Lung (tissue), 12 donors: ENCODE data around the gene AFDN. TPM values are rescaled to one million over a fixed set of nuclear protein-coding genes. Genes with fewer than 3 reads are reported as not detected.

ENCODE experiments used
- ATAC-seq: fragments of 200-7000 bp; cut with Tn5 transposase; one replicate; pipeline ENCODE4 v1.9.1; 2020; ENCODE audit warnings: moderate number of reproducible peaks; ENCODE audit not compliant: insufficient read depth, low FRiP score
- DNase-seq, 3 donors: peaks; one replicate each; pipeline ENCODE4 v3.0.0-alpha.2; 2013 to 2017
- H3K27ac ChIP-seq, 2 donors: one replicate each; pipeline ENCODE4 v1.5.1; 2013; ENCODE audit warnings: mild to moderate bottlenecking in 2 of 2, moderate library complexity in 2 of 2, control low read depth in 1 of 2, inconsistent platforms in 1 of 2, low read depth in 1 of 2, low read length in 1 of 2
- H3K27me3 ChIP-seq, 3 donors: one replicate each; pipeline ENCODE4 v1.5.1; 2013; ENCODE audit warnings: low read length in 2 of 3; ENCODE audit not compliant: control insufficient read depth in 3 of 3, insufficient read depth in 3 of 3
- H3K36me3 ChIP-seq, 4 donors: one replicate each; pipeline ENCODE4 v1.5.1; 2013; ENCODE audit warnings: low read length in 4 of 4, mild to moderate bottlenecking in 1 of 4, moderate library complexity in 1 of 4; ENCODE audit not compliant: control insufficient read depth in 4 of 4, insufficient read depth in 4 of 4
- H3K4me1 ChIP-seq, 5 donors: one replicate each; pipeline ENCODE4 v1.5.1; 2013; ENCODE audit warnings: low read length in 5 of 5, mild to moderate bottlenecking in 2 of 5, moderate library complexity in 1 of 5; ENCODE audit not compliant: control insufficient read depth in 5 of 5, insufficient read depth in 5 of 5
- H3K4me3 ChIP-seq: one replicate; pipeline ENCODE4 v1.5.1; 2013; ENCODE audit warnings: mild to moderate bottlenecking, control low read depth, moderate library complexity
- H3K9ac ChIP-seq, 2 donors: one replicate each; pipeline ENCODE4 v1.5.1; 2013; ENCODE audit warnings: low read length in 2 of 2, control low read depth in 1 of 2; ENCODE audit not compliant: insufficient read depth in 1 of 2
- H3K9me3 ChIP-seq, 4 donors: one replicate each; pipeline ENCODE4 v1.5.1; 2013; ENCODE audit warnings: low read length in 3 of 4, mild to moderate bottlenecking in 1 of 4, moderate library complexity in 1 of 4; ENCODE audit not compliant: control insufficient read depth in 4 of 4, insufficient read depth in 3 of 4
- WGBS, 2 donors: extraction: QIAGEN DNeasy Blood & Tissue Kit; methylation state at CpG; one replicate each; pipeline ENCODE4 v1.1.7; 2013; 5-methylcytosine and 5-hydroxymethylcytosine counted together
- polyA plus RNA-seq, 2 donors: library from polyadenylated mRNA; stranded (reverse); fragments of 200-250 nt; gene quantifications; one replicate each; pipeline ENCODE4 v1.2.1, GENCODE V29; 2013
- total RNA-seq, 2 donors: library from RNA; depleted of rRNA in 1 of 2; stranded (reverse); fragments of >200 nt in 1 of 2; gene quantifications; one replicate each; pipeline ENCODE4 v1.2.1, GENCODE V29; 2014 to 2021
- TF ChIP-seq, protein P1 (sequence below): IDR thresholded peaks from 2 replicates; pipeline ENCODE4 v1.5.1; 2012; ENCODE audit warnings: mild to moderate bottlenecking; ENCODE audit errors: control extremely low read depth, extremely low read depth
- donor health status: control.
- donor health status: control.
- donor health status: Bipolar disorder and iron deficiency.
- donor health status: healthy.
- donor health status: DM: yes; HTN: yes; CAD: no.

The AFDN gene
- total and polyA plus RNA-seq, 4 donors, result 47.6 to 407 (median 117) TPM

DNA sequence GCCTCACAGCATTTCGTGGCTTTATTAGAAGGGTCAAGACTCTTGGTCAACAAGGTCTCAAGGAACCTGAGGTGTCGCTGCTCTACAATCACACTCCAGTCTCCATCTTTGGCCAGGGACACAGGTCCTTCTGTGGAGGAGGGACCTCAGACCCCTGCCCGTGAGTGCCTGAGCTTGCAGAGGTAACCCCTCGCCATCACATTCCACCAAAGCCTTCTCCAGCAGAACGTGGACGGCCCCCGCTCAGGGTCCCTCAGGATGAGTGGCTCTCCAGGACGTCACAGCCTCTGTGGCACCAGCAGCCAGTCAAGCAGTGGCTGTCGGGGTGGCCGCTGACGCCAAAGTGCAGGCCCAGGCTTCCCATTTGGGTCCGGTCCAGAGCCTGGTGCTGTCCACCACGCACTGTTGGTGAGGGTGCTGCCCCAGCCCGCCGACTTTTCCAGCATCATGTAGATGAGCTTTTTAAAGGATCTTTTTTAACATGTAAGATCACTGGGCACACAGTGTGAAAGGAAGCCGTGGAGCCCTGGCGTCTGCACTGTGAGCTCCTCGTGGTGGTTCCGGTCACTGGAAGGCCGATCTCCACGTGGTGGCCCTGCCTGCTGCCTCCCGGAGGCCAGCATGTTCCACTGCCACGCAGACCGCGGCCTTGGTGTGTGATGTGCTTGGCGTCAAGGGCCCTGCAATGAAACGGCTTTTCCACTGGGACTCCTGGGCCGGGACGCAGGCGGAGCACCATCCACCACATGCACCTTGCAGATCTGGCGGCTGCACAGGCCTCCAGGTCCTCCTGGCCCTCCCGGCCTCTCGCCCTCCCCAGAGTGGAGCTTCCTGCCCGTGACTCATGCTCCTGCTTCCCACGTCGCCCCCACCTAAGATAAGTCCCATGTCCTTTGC, 162.5 kb downstream of the AFDN start:
- 97% methylated on average over 36 of the region's 36 CpGs for WGBS, 2 donors
- no peak overlapping the region for H3K4me3 ChIP-seq
- TF ChIP-seq, protein P1, sequence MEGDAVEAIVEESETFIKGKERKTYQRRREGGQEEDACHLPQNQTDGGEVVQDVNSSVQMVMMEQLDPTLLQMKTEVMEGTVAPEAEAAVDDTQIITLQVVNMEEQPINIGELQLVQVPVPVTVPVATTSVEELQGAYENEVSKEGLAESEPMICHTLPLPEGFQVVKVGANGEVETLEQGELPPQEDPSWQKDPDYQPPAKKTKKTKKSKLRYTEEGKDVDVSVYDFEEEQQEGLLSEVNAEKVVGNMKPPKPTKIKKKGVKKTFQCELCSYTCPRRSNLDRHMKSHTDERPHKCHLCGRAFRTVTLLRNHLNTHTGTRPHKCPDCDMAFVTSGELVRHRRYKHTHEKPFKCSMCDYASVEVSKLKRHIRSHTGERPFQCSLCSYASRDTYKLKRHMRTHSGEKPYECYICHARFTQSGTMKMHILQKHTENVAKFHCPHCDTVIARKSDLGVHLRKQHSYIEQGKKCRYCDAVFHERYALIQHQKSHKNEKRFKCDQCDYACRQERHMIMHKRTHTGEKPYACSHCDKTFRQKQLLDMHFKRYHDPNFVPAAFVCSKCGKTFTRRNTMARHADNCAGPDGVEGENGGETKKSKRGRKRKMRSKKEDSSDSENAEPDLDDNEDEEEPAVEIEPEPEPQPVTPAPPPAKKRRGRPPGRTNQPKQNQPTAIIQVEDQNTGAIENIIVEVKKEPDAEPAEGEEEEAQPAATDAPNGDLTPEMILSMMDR, result no peak
- peaks cover 0 to 3% (median 0%) of the 10 kb centered on the region in 4 donors for H3K36me3 ChIP-seq
- ATAC-seq, result no peak
- DNase-seq, result no peak
- H3K4me1 ChIP-seq, result no peaks in the 10 kb centered on the region
- peaks cover 0 to 3% (median 0%) of the 10 kb centered on the region in 4 donors for H3K9me3 ChIP-seq
- H3K27ac ChIP-seq, result no peak overlapping the region
- H3K27me3 ChIP-seq, result no peaks in the 10 kb centered on the region
- H3K9ac ChIP-seq, result no peak overlapping the region

DNA sequence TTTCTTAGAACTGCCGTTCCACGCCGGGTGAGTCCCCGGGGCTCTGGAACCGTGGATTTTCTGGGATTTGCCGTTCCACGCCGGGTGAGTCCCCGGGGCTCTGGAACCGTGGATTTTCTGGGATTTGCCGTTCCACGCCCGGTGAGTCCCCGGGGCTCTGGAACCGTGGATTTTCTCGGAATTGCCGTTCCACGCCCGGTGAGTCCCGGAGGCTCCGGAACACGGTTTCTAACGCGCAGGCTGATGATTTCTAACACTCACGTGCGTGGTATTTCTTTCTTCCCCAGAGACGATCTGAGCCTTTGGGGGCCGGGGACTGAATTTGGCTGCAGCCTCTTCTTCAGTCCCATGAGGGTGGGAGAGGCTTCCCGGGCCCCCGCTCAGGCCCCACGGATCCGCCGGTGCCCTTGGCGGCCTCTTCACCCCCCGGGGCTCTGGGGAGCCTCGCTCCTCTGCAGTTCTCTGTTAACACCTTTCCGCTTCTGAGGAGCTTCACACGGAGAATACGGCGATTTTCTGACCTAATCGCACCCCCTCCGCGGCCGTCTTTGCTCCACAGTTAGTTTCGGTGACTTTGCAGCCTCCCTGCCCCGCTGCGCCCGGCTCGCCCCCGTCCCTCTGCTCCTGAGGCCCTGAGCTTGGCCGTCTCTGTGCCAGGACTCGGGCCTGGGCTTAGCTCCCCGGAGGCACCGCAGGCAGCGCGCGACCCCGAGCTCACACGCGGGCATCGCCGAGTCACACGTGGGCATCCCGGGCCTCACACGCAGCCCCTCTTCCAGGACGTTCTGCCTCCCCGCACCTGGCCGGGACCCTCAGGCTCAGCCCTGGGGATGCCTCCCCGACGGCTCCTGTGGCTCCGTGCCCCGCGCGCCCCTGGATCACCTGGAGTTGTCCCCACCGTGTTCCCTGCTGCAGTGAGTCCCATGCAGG, 163.6 kb downstream of the AFDN start:
- TF ChIP-seq, protein P1, result no peak
- Histone ChIP-seq H3K4me1 (no peaks in the 10 kb centered on the region), H3K27me3 (no peaks in the 10 kb centered on the region), H3K9me3 (peaks cover 0 to 2% (median 0%) of the 10 kb centered on the region in 4 donors), H3K9ac (no peak overlapping the region), H3K27ac (no peak overlapping the region), H3K4me3 (no peak overlapping the region), H3K36me3 (peaks cover 0 to 5% (median 0%) of the 10 kb centered on the region in 4 donors)
- no peak for DNase-seq
- 94 to 95% methylated on average over 75 of the region's 75 CpGs for WGBS, 2 donors
- no peak for ATAC-seq

DNA sequence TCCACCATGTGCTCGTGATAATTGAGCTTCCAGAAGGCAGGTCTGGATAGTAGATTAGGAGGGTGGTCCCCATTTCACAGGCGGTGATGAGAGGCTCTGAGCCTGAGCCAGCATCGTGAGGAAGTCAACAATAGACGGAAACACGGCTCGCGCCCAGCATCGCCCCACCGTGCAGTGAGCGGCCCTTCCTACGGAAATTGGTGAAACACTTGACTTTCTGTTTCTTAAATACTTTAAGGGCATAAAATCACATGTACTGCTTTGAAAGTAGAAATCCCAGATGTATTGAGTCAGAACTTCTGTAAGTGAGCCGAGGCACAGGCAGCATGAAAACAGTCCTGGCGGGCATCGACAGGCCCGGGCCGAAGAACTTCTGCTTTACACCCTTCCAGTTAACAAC, 166.5 kb downstream of the AFDN start:
- TF ChIP-seq, protein P1, result no peak
- no peaks in the 10 kb centered on the region for H3K27me3 ChIP-seq
- H3K4me1 ChIP-seq, result peaks cover 0 to 2% (median 0%) of the 10 kb centered on the region in 5 donors
- no peak overlapping the region for H3K4me3 ChIP-seq
- ATAC-seq, result no peak
- peaks cover 0 to 5% (median 0%) of the 10 kb centered on the region in 4 donors for H3K36me3 ChIP-seq
- DNase-seq, result no peak
- no peak overlapping the region for H3K27ac ChIP-seq
- H3K9ac ChIP-seq, result no peak overlapping the region
- peaks cover 0 to 2% (median 0%) of the 10 kb centered on the region in 4 donors for H3K9me3 ChIP-seq
- WGBS, 2 donors, result 65 to 75% methylated on average over 16 of the region's 16 CpGs
